RCC 7860 (cell line): ENCODE results near the gene C13orf42.

Experiments
- DNase-seq: peaks from one replicate; pipeline ENCODE4 v3.0.0-alpha.2; 2015; ENCODE audit warnings: low spot score
- FAIRE-seq: peaks from 2 replicates; lab custom pipeline; 2012; peaks lifted over from hg19 to GRCh38; lab: Jason Lieb, UNC

The C13orf42 gene

DNA sequence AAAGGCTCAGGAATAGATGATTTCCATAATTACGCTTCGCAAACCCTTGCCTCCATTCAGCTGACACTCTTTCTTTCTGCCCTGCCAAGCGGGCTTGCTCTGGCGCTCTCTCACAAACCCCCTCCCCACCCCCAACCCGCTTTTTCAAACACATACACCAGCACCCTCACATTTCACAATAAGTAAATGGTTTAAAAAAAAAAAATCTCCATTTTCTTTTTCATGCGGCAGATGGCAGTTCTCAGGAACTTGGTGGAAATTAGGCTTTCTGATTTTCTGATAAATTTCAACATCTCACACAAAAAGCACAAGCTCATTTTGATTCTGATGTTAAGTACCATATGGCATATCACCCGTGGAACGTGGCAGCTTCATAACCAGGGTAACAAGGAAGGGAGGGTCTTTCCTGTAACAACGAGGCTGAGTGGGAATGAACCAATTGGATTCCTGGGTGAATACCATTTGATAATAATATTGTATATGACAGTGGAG lies 43.8 kb downstream of the C13orf42 start:
- no peak for DNase-seq
- no peak for FAIRE-seq

DNA sequence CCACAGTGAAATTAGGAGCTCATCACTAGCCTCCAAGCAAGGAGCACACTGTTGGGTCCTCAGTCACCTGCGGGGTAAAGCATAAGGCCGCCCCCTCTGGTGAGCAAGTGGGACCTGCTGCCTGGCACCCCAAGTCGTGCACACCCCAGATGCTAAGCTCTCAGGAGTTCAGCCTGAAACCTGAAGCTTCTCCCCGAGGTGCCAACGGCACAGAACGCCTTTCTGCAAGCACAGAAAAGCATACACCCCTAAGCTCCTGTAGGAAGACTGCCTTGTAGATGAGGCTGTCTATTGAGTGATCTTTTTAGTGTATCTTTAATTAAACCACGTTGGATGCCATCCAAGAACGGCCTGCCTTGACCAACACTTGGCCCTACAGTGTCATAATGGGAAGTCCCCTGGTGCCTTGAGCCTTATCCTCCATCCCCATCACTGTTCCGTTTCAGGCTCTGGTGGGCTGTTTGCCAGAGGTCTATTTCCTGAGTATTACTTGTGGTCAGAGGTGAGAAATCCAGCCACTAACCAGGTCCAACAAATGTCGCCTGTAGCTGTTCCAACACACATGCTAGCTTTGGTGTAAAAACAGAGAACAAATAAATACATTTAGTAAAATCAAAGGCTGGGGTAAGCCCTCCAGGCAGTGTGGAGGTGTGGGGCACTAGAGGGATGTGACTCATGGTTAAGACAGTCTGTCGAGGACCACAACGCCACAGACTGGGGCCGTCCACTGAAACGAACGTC lies 44.8 kb downstream of the C13orf42 start:
- FAIRE-seq, result no peak
- peak; percentile 21 for DNase-seq

GRCh38 chr13:51065372-51066090 lies 45.5 kb downstream of the C13orf42 start:
- no peak for DNase-seq
- FAIRE-seq, result no peak

GRCh38 chr13:51064753-51065152 lies 46.3 kb downstream of the C13orf42 start:
- FAIRE-seq (no peak), DNase-seq (no peak)

DNA sequence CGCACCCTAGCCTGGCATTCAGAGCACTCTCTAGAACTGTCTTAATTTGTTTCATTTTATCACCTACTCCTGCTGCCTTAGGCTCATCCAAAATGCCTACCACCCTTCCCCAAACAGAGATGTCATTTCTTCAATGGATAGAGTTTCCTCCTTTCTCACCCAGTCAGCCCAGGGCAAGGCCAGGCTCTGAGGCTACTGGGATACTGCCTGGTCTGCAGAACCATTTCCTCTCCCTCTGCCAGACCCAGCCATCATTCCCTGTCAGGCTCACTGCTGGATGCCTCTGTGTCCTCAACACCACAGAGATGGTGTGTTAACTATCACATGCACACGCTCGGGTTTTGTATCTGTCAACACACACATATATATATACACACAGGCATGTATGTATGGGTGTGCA lies 47.2 kb downstream of the C13orf42 start:
- no peak for FAIRE-seq
- no peak for DNase-seq

DNA sequence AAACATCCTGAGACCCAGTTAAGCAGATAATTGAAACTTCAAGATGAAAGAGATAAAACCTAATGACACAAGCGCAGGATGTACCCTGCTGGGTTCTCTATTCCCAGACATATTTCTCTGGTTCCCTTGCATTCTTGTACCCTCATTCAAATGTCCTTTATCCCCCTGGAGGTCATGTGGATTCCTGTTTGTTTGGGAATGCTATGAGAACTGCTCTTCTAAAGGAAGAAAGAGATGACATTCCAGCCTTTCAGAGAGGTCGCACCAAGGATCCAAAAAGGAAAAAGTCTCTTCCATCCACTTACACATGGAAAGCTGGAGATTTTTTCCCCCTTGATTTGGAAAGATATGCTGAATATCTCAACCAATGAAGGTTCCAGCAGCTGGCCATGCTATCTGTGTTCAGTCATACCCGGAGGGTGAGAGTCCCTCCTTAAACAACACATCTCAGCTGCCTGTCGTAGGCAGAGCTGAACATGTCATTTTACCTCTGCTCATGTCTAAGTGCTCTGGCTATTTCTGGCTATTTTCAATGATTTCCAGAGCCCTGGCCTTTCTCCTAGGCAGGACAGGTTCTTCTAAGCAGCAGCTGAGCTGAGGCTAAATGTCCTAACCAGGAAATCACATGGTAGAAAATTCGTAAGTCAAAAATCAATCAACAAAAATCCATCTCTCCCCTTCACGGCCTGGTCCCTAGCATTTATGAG lies 52.5 kb downstream of the C13orf42 start:
- FAIRE-seq (no peak), DNase-seq (no peak)

DNA sequence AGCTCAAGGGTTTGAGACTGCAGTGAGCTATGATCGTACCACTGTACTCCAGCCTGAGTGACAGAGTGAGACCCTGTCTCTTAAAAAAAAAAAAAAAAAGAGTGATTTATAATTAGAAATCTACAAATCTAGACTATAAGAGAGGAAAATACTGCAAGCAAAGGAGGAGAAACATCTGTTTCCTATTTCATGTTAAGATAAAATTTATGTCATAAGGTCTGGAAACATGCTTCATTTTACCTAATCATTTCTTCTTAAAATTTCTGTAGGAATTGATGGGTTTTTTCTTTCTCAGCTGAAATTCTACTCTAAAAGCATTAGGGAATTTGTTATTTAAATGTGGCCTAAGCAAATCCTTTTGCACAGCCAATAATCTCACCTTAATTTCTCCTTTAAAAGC lies 53.2 kb downstream of the C13orf42 start:
- DNase-seq (no peak), FAIRE-seq (no peak)

DNA sequence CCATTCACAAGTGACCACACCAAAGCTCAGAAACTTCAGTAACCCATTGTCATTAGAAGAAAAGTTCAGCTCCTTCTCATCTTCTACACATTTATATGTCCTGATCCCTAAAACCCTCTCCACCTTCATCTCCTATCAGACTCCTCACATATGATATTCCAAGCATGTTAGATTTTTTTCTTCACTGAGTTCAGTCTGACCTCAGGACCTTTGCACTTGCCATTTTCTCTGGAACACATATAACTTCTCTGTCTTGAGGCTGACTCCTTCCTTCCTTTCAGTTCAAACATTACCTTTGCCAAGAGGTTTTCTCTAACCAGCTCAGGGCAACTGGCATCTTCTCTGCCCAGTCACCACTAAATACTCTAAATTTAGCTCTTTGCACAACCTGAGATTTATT lies 54.1 kb downstream of the C13orf42 start:
- FAIRE-seq (no peak), DNase-seq (no peak)

DNA sequence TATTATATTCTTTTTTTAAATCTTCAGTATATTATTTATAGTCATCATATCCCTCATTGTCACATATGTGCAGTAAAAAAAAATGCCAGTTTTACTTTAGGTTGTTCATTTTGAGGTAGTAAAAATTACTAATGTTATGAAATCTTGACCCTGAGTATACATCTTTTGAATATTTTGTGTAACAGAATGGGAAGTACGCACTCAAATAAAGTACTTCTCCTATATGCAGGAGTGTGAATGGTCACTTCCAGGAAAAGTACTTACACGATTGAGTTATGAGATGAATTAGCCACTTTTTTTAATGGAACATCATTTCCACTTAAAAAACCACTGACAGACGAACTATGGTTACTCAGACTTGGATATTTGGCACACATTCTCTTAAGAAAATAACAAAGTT lies 58.5 kb downstream of the C13orf42 start:
- FAIRE-seq, result no peak
- DNase-seq, result no peak

DNA sequence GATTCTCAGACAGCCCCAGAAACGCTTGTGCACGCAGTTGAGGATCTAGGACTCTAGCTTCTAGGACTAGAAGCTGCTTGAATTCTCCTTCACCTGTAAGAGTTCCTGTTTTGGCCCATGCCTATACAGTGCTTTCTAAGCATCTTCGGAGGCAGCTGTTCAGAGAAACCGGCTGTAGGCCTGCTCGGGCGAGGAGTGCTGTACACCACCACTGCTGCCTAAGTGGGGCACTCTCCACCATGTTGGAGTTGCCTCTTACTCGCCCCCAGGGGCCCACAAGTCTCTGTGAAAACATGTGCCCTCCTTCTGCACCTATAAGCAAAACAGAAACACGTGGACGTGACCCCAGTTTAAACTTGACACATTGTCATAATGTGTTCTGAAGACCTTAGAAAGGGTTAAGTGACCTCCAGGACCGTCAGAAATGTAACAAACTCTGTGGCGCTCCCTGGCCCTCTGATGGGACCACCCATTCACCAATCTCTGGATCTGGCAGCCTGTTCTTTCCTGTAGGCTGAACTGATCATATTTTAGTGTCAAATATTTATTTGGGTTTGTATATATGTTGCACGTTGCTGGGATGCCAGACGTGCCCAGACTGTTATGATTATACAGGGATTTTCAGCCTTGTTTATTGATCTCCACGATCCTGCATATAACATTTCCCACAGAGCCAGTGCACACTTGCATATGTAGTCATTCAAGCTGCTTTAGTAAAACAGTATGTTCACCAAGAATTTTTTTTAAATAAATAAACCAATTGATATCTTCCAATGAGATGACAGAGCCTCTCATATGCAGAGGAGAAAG lies 60.8 kb downstream of the C13orf42 start:
- FAIRE-seq (no peak), DNase-seq (no peak)

GRCh38 chr13:51048616-51049015 lies 62.5 kb downstream of the C13orf42 start:
- no peak for DNase-seq
- no peak for FAIRE-seq

DNA sequence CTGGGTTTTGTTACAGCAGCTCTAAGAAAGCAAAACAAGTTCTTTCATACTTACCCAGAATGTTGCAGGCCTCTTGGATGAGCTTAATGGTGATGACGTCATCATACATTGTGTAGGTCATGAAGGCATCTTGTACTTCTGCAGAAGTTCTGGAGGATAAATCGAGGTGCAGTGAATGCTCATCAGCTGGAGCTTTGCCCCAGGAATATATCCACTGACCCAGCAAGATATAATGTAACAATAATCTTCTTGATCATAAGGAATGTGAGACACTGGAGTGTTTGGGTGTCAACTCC lies 63.0 kb downstream of the C13orf42 start:
- no peak for FAIRE-seq
- DNase-seq, result no peak

DNA sequence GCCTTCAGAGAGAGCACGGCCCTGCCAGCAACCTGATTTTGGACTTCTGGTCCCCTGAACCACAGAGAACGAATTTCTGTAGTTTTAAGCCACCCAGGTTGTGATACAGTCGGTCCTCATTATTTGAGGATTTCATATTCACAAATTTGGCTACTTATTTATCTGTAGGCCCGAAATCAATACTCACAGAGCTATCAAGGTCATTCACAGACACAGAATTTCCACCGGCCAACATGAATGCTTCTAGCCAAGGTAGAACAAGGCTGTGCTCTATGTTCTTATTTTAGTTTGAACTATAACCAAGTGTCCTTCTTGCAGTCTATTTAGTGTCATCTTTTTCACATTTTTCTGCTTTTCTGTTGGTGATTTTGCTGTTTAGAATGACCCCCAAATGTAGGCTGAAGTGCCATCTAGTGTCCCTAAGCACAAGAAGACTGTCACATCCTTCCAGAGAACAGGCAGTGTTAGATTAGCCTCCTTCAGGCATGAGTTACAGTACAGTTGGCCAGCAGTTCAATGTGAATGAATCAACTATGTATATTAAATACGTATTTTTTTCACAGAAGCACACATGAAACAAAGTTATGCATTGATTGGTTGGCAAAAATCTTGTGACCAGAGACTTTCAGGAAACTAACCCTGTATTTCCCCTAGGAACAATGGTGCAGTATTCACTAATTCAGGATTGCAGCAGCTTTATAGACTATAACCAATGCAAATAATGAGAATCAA lies 63.5 kb downstream of the C13orf42 start:
- no peak for DNase-seq
- FAIRE-seq, result no peak

GRCh38 chr13:51045451-51045850 lies 65.6 kb downstream of the C13orf42 start:
- no peak for DNase-seq
- FAIRE-seq, result no peak

GRCh38 chr13:51044023-51044665 lies 66.9 kb downstream of the C13orf42 start:
- DNase-seq, result no peak
- no peak for FAIRE-seq

DNA sequence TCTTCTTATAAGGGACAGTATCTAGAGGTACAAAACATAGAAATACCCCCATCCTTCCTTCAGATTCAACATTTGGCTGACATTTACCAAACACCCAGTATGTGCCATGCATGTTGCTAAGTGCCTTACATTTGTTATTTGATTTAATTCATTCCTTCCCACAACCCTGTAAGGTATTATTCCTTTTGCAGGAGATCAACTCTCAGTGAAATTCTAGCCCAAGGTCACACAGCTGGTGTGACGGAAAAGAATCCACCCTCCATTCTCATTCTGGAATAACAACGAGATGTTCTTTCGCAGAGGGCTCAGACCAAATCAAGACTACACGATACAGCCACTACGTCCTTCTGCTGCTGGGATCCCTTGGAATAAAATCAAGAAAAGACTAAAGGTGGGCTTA lies 67.8 kb downstream of the C13orf42 start:
- FAIRE-seq (no peak), DNase-seq (no peak)

- no peak for DNase-seq
- FAIRE-seq, result no peak
Observed at GRCh38 chr13:51041710-51042109, 69.4 kb downstream of the C13orf42 start.

- FAIRE-seq (no peak), DNase-seq (no peak)
Observed at GRCh38 chr13:51041126-51041525, 69.9 kb downstream of the C13orf42 start.

DNA sequence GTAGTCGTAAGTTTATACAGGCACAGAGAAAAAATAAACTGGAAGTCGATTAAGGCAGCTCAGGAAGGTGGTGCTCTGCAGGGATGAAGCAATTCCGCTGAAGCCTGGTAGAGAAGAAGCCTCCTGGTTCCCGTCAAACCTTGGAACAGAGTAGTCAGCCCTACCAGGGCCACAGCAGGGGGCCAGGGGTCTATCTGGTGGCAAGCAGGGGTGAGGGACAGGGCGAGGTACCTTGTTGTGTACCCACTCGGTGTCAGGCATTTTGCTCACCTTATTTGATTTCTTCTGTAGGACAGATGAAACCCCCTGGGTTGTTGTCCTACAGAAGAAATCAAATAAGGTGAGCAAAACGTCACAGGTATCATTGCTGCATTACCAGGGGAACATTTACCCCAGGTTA lies 70.6 kb downstream of the C13orf42 start:
- DNase-seq, result no peak
- FAIRE-seq, result no peak

DNA sequence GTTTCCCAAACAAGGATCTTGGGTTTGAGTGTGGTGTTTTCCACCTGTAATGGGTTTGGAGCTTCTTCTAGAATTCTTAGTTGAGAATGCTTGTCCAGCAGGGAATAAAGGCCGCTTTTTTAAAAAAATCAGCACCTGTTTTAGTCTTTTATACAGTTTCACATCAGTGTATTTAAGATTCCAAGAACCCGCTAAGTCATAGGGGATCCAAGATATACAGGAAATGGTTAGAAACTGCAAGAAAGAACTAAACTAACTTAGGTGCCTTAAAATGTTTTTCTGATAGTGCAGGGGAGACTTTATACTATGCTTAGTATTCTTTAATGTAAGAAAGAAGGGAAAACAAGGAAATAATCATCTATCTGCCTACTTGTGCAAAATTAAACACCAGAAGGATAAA lies 74.7 kb downstream of the C13orf42 start:
- FAIRE-seq (no peak), DNase-seq (no peak)
